WTC11 (cell line): ENCODE measurements around the gene IRAK2.

Experiments
- HMGXB4 ChIP-seq: sonication (generic); formaldehyde crosslinking; IDR thresholded peaks from 2 replicates; pipeline ENCODE4 v1.8.1; 2023; ENCODE audit warnings: mild to moderate bottlenecking, moderate library complexity, missing genetic modification reagents
- JUN ChIP-seq: sonication (generic); formaldehyde crosslinking; IDR thresholded peaks from 2 replicates; pipeline ENCODE4 v1.8.0; 2023; ENCODE audit warnings: mild to moderate bottlenecking, missing genetic modification reagents
- PRRX2 ChIP-seq: fragments of 250-450 bp; sonication (Bioruptor Pico); IDR thresholded peaks from 2 replicates; pipeline ENCODE4 v1.8.0; 2021; ENCODE audit warnings: mild to moderate bottlenecking
- SP1 ChIP-seq: sonication (generic); formaldehyde crosslinking; conservative IDR thresholded peaks from 2 replicates; pipeline ENCODE4 v1.8.1; 2022; ENCODE audit warnings: missing genetic modification reagents
- STAT6 ChIP-seq: sonication (generic); formaldehyde crosslinking; conservative IDR thresholded peaks from 2 replicates; pipeline ENCODE4 v1.8.1; 2023; ENCODE audit warnings: mild to moderate bottlenecking, low read depth, missing genetic modification reagents, moderate library complexity
- TP53 ChIP-seq: sonication (generic); formaldehyde crosslinking; IDR thresholded peaks from 2 replicates; pipeline ENCODE4 v1.8.1; 2023; ENCODE audit warnings: mild to moderate bottlenecking, missing genetic modification reagents
- USF2 ChIP-seq: sonication (generic); formaldehyde crosslinking; IDR thresholded peaks from 2 replicates; pipeline ENCODE4 v1.8.1; 2023; ENCODE audit warnings: mild to moderate bottlenecking, missing genetic modification reagents, moderate library complexity
- ZSCAN18 ChIP-seq: fragments of 250-450 bp; sonication (Bioruptor Pico); IDR thresholded peaks from 2 replicates; pipeline ENCODE4 v2.1.2; 2022; ENCODE audit warnings: mild to moderate bottlenecking, moderate library complexity
- TF ChIP-seq, protein P1 (sequence below): fragments of 200-600 bp; IDR thresholded peaks from 2 replicates; pipeline ENCODE4 v1.8.0; 2022; ENCODE audit warnings: antibody characterized with exemption
- TF ChIP-seq, protein P2 (sequence below): sonication (generic); formaldehyde crosslinking; conservative IDR thresholded peaks from 2 replicates; pipeline ENCODE4 v1.8.1; 2022; ENCODE audit warnings: mild to moderate bottlenecking, missing genetic modification reagents
- TF ChIP-seq, protein P3 (sequence below): sonication (generic); formaldehyde crosslinking; IDR thresholded peaks from 2 replicates; pipeline ENCODE4 v1.8.1; 2023; ENCODE audit warnings: mild to moderate bottlenecking, missing genetic modification reagents, moderate library complexity
- TF ChIP-seq, protein P4 (sequence below): sonication (generic); formaldehyde crosslinking; IDR thresholded peaks from 2 replicates; pipeline ENCODE4 v1.8.0; 2023; ENCODE audit warnings: missing genetic modification reagents

GRCh38 chr3:10280571-10280970, 115.9 kb downstream of the IRAK2 start:
- TF ChIP-seq, protein P1, sequence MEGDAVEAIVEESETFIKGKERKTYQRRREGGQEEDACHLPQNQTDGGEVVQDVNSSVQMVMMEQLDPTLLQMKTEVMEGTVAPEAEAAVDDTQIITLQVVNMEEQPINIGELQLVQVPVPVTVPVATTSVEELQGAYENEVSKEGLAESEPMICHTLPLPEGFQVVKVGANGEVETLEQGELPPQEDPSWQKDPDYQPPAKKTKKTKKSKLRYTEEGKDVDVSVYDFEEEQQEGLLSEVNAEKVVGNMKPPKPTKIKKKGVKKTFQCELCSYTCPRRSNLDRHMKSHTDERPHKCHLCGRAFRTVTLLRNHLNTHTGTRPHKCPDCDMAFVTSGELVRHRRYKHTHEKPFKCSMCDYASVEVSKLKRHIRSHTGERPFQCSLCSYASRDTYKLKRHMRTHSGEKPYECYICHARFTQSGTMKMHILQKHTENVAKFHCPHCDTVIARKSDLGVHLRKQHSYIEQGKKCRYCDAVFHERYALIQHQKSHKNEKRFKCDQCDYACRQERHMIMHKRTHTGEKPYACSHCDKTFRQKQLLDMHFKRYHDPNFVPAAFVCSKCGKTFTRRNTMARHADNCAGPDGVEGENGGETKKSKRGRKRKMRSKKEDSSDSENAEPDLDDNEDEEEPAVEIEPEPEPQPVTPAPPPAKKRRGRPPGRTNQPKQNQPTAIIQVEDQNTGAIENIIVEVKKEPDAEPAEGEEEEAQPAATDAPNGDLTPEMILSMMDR, result no peak
- TF ChIP-seq STAT6, result no peak
- TF ChIP-seq USF2, result no peak
- TF ChIP-seq ZSCAN18 (CRISPR knock-in tag), result no peak
- TF ChIP-seq, protein P2, sequence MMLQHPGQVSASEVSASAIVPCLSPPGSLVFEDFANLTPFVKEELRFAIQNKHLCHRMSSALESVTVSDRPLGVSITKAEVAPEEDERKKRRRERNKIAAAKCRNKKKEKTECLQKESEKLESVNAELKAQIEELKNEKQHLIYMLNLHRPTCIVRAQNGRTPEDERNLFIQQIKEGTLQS (CRISPR knock-in tag), result no peak
- no peak for TF ChIP-seq JUN (CRISPR knock-in tag)
- TF ChIP-seq HMGXB4 (CRISPR knock-in tag), result no peak
- TF ChIP-seq, protein P3, sequence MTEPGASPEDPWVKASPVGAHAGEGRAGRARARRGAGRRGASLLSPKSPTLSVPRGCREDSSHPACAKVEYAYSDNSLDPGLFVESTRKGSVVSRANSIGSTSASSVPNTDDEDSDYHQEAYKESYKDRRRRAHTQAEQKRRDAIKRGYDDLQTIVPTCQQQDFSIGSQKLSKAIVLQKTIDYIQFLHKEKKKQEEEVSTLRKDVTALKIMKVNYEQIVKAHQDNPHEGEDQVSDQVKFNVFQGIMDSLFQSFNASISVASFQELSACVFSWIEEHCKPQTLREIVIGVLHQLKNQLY (CRISPR knock-in tag), result no peak
- TF ChIP-seq, protein P4, sequence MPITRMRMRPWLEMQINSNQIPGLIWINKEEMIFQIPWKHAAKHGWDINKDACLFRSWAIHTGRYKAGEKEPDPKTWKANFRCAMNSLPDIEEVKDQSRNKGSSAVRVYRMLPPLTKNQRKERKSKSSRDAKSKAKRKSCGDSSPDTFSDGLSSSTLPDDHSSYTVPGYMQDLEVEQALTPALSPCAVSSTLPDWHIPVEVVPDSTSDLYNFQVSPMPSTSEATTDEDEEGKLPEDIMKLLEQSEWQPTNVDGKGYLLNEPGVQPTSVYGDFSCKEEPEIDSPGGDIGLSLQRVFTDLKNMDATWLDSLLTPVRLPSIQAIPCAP, result no peak
- TF ChIP-seq PRRX2 (CRISPR knock-in tag), result no peak
- no peak for TF ChIP-seq TP53 (CRISPR knock-in tag)
- no peak for TF ChIP-seq SP1 (CRISPR knock-in tag)
